HCT116 (cell line): Measurements from ENCODE around the gene ZNF148.

ENCODE experiments used
- CEBPB ChIP-seq: IDR thresholded peaks from 2 replicates; pipeline ENCODE4 v1.6.1; 2012; ENCODE audit warnings: low read depth
- EGR1 ChIP-seq: IDR thresholded peaks from 2 replicates; pipeline ENCODE4 v1.6.1; 2012; ENCODE audit warnings: low read depth
- EZH2 ChIP-seq: fragments of 200-600 bp; sonication (generic); IDR thresholded peaks from 2 replicates; pipeline ENCODE4 v1.6.1; 2017; ENCODE audit warnings: antibody characterized with exemption, mixed run types
- EZH2phosphoT487 ChIP-seq: fragments of 200-600 bp; IDR thresholded peaks from 2 replicates; pipeline ENCODE4 v1.6.1; 2018; ENCODE audit warnings: antibody characterized with exemption, borderline replicate concordance
- POLR2A ChIP-seq: IDR thresholded peaks from 2 replicates; pipeline ENCODE4 v1.7.0; 2011; ENCODE audit warnings: borderline replicate concordance; ENCODE audit not compliant: insufficient read depth, insufficient read length; ENCODE audit errors: extremely low read depth
- POLR2AphosphoS5 ChIP-seq: IDR thresholded peaks from 2 replicates; pipeline ENCODE4 v1.6.1; 2011; ENCODE audit warnings: mild to moderate bottlenecking, low read depth, low read length, moderate library complexity
- SP1 ChIP-seq: IDR thresholded peaks from 2 replicates; pipeline ENCODE4 v1.6.1; 2012; ENCODE audit warnings: low read depth
- SRF ChIP-seq: IDR thresholded peaks from 2 replicates; pipeline ENCODE4 v1.6.1; 2012; ENCODE audit warnings: low read depth
- YY1 ChIP-seq: IDR thresholded peaks from 2 replicates; pipeline ENCODE4 v1.6.1; 2011; ENCODE audit warnings: low read length, low read depth, moderate library complexity, mild to moderate bottlenecking; ENCODE audit not compliant: insufficient replicate concordance; ENCODE audit errors: extremely low read depth
- ZNF274 ChIP-seq: fragments of 200-500 bp; sonication (Bioruptor generic); IDR thresholded peaks from 2 replicates; pipeline ENCODE4 v1.6.1; 2014; ENCODE audit warnings: mild to moderate bottlenecking, low read depth, low read length, inconsistent platforms
- TF ChIP-seq, protein P1 (sequence below): IDR thresholded peaks from 2 replicates; pipeline ENCODE4 v1.6.1; 2012
- TF ChIP-seq, protein P2 (sequence below): IDR thresholded peaks from 2 replicates; pipeline ENCODE4 v1.6.1; 2012; ENCODE audit warnings: low read depth
- TF ChIP-seq, protein P3 (sequence below), 3 experiments: fragments of 200-600 bp in 1 of 3; sonication (generic) in 1 of 3; IDR thresholded peaks in 2 of 3; conservative IDR thresholded peaks in 1 of 3; 2 replicates each; pipeline ENCODE4 v1.5.1; 2012 to 2017; ENCODE audit warnings: low read depth in 2 of 3, low read length in 2 of 3, antibody characterized with exemption in 1 of 3, borderline replicate concordance in 1 of 3, control low read depth in 1 of 3, mild to moderate bottlenecking in 1 of 3, mixed read lengths in 1 of 3, mixed run types in 1 of 3, moderate library complexity in 1 of 3; ENCODE audit not compliant: insufficient read depth in 1 of 3
- TF ChIP-seq, protein P4 (sequence below): IDR thresholded peaks from 2 replicates; pipeline ENCODE4 v1.6.1; 2011; ENCODE audit warnings: mild to moderate bottlenecking, low read length, moderate library complexity; ENCODE audit not compliant: insufficient replicate concordance; ENCODE audit errors: extremely low read depth

DNA sequence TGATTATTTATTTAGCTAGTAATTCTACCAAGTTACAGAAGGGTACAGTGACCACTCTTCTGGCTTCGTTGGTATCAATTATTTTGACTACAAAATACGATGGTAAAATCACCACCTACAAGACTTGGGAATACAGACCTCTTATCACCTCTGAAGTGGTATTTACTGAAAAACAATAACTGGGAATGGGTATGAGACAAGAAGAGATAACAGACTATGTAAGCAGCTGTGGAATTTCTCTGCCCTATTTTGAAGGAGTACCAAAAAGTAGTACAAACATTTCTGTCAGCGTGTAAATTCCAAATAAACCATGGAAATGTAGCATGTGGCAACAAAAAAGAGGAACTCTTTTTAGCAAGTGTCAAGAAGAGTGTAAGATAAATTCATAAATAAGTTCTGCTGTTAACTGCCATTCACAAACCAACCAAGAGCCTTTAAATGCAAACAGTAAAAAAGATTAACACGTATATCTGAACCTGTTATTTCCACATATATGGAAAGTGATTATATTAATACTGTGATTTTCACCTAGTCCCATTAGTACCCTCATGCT, 85.6 kb downstream of the ZNF148 start:
- TF ChIP-seq SP1 (no peak), POLR2A (no peak), EZH2phosphoT487 (no peak), EGR1 (no peak), POLR2AphosphoS5 (no peak), CEBPB (no peak), YY1 (no peak), ZNF274 (no peak), EZH2 (no peak), SRF (no peak)
- TF ChIP-seq, protein P1, sequence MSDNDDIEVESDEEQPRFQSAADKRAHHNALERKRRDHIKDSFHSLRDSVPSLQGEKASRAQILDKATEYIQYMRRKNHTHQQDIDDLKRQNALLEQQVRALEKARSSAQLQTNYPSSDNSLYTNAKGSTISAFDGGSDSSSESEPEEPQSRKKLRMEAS, result no peak
- TF ChIP-seq, protein P2, sequence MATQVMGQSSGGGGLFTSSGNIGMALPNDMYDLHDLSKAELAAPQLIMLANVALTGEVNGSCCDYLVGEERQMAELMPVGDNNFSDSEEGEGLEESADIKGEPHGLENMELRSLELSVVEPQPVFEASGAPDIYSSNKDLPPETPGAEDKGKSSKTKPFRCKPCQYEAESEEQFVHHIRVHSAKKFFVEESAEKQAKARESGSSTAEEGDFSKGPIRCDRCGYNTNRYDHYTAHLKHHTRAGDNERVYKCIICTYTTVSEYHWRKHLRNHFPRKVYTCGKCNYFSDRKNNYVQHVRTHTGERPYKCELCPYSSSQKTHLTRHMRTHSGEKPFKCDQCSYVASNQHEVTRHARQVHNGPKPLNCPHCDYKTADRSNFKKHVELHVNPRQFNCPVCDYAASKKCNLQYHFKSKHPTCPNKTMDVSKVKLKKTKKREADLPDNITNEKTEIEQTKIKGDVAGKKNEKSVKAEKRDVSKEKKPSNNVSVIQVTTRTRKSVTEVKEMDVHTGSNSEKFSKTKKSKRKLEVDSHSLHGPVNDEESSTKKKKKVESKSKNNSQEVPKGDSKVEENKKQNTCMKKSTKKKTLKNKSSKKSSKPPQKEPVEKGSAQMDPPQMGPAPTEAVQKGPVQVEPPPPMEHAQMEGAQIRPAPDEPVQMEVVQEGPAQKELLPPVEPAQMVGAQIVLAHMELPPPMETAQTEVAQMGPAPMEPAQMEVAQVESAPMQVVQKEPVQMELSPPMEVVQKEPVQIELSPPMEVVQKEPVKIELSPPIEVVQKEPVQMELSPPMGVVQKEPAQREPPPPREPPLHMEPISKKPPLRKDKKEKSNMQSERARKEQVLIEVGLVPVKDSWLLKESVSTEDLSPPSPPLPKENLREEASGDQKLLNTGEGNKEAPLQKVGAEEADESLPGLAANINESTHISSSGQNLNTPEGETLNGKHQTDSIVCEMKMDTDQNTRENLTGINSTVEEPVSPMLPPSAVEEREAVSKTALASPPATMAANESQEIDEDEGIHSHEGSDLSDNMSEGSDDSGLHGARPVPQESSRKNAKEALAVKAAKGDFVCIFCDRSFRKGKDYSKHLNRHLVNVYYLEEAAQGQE, result no peak
- TF ChIP-seq, protein P3, sequence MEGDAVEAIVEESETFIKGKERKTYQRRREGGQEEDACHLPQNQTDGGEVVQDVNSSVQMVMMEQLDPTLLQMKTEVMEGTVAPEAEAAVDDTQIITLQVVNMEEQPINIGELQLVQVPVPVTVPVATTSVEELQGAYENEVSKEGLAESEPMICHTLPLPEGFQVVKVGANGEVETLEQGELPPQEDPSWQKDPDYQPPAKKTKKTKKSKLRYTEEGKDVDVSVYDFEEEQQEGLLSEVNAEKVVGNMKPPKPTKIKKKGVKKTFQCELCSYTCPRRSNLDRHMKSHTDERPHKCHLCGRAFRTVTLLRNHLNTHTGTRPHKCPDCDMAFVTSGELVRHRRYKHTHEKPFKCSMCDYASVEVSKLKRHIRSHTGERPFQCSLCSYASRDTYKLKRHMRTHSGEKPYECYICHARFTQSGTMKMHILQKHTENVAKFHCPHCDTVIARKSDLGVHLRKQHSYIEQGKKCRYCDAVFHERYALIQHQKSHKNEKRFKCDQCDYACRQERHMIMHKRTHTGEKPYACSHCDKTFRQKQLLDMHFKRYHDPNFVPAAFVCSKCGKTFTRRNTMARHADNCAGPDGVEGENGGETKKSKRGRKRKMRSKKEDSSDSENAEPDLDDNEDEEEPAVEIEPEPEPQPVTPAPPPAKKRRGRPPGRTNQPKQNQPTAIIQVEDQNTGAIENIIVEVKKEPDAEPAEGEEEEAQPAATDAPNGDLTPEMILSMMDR (IDR thresholded peaks at IDR 0.05 in 2 of 3, conservative IDR thresholded peaks at IDR 0.05 in 1 of 3; ENCODE audit: borderline replicate concordance in 1 of 3, insufficient read depth in 1 of 3, low read depth in 2 of 3, low read length in 2 of 3), result no peak
- TF ChIP-seq, protein P4, sequence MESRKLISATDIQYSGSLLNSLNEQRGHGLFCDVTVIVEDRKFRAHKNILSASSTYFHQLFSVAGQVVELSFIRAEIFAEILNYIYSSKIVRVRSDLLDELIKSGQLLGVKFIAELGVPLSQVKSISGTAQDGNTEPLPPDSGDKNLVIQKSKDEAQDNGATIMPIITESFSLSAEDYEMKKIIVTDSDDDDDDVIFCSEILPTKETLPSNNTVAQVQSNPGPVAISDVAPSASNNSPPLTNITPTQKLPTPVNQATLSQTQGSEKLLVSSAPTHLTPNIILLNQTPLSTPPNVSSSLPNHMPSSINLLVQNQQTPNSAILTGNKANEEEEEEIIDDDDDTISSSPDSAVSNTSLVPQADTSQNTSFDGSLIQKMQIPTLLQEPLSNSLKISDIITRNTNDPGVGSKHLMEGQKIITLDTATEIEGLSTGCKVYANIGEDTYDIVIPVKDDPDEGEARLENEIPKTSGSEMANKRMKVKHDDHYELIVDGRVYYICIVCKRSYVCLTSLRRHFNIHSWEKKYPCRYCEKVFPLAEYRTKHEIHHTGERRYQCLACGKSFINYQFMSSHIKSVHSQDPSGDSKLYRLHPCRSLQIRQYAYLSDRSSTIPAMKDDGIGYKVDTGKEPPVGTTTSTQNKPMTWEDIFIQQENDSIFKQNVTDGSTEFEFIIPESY, result no peak
